ENCODE measurements around the gene COX6B2.

Gene COX6B2

DNA sequence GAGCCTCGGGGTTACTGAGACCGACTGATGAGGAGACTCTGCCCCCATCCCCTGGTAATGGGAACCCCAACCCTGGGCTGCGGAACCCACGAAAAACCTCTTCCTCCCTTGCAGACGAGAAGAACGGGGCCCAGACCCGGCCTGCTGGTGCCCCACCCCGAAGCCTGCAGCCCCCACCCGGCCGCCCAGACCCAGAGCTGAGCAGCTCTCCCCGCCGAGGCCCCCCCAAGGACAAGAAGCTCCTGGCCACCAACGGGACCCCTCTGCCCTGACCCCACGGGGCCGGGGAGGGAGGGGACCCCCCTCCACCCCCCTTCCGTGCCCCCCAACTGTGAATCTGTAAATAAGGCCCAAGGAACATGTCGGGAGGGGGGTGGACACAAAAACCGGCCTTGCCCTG is 42.7 kb downstream of the COX6B2 start:
- no peak for DNase-seq

DNA sequence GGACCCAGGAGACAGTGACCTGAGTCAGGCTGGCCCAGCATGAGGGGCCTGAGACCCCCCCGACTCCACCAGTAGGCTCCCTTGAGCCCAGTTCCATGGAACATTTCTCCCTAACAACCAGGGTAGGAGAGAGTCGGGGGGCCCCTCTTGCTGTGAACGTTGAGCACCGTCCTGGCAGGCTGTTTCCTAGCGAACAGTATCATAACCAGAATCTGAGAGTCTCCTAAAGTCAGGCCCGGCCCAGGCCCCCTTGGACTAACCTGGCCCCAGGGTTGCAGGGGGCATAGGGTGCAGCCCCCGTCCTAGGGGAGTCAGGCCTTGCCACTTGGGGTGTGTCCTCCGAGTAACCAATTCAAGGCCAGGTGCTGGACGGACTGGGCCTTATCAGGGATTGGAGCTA is 43.1 kb downstream of the COX6B2 start:
- no peak for DNase-seq

GRCh38 chr19:55310498-55310897 is 44.0 kb downstream of the COX6B2 start:
- no peak for DNase-seq

DNA sequence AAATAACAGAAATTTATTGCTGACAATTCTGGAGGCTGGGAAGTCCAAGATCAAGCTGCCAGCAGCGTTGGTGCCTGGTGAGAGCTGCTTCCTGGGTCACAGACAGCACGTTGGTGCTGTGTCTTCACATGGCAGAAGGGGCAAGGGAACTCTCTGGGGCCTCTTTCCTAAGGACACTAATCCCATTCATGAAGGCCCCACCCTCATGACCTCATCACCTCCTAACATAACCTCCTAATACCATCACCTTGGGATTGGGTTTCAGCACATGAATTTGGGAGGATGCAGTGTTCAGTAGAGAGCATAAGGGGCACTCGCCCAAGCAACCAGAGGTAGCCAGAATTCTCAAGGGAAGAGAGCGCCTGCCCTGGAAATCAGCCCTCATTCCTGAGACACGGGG is 45.1 kb downstream of the COX6B2 start:
- no peak for DNase-seq

DNA sequence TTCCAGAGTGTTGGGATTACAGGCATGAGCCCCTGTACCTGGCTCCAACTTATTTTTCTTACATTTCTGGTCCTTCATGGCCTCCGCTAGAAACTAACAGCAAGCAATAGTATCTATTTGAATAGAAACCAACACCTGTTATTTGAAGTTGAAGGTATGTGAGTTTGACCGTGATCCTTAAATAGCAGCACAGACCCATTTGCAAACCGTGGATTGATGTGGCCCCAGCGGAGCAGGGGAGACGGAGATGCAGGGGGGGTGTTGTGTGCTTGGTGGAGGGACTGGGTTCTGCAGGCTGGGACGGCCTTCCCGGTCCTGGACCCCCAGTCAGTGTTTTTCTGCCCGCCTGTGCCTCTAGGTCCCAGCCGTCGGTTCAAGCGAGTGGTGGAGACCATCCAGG is 46.2 kb downstream of the COX6B2 start:
- no peak for DNase-seq

- DNase-seq: no peak
Measured at GRCh38 chr19:55306712-55307111, 47.8 kb downstream of the COX6B2 start.

DNA sequence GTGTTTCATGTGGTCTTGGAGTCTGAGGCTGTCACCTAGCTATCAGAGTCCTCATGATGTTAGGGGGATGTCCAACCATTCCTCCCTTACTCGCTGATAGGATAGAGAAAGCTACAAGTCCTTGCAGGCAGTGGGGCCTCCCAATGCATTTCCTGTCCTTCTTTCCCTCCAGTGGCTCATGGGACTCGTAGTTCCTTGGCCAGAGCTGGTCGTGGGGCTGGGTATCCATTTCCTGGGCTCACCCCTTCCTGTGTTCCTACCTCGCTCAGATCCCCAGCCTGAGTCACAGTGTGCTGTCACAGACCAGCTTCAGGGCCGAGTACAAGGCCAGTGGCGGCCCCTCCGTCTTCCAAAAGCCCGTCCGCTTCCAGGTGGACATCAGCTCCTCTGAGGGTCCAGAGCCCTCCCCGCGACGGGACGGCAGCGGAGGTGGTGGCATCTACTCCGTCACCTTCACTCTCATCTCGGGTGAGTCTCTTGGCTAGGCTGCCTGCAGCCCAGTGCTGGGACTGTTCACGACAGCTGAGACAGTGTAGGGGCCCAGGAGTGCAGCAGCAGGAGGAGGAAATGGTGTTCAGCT is 48.4 kb downstream of the COX6B2 start:
- no peak for DNase-seq

GRCh38 chr19:55305491-55305890 is 49.0 kb downstream of the COX6B2 start:
- DNase-seq: peak; percentile 38

DNA sequence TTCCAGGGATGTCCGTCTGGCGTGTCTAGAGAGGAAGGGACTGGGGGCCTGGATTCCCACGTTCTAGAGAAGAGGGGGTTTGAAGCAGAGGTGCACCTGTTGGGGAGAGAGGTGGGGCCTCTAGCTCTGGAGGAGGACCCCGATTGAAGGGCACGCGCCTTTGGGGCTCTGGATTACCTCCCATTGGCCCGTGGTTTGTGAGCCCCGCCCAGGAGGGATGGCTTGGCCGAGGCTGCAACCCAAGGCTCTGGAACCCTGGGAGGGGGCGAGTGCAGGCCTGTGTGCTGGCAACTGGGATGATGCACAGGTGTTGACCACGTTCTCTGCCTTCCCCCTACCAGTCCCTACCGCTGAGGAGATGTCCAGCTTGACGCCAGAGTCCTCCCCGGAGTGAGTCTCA is 49.5 kb downstream of the COX6B2 start:
- DNase-seq: no peak

- DNase-seq: no peak
Measured at GRCh38 chr19:55304279-55304978, 50.1 kb downstream of the COX6B2 start.

- no peak for DNase-seq
Measured at GRCh38 chr19:55303477-55303876, 51.0 kb downstream of the COX6B2 start.

DNA sequence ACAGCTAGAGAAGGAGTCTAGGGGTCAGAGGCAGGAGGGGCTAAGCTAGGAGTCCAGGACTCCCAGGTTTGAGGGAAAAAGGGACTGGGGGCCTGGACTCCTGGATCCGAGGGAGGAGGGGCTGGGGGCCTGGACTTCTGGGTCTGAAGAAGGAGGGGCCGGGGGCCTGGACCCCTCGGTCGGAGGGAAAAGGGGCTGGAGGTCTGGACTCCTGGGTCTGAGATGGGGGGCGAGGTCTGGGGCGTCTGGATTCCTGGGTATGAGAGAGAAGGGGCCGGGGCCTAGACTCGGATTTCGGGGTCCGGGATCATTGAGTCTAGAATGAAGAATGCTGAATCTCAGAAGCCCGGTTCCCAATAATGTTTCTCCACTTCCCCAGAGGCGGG is 52.2 kb downstream of the COX6B2 start:
- DNase-seq: no peak

- DNase-seq: peak; percentile 91
Measured at GRCh38 chr19:55301459-55302317, 52.8 kb downstream of the COX6B2 start.

DNA sequence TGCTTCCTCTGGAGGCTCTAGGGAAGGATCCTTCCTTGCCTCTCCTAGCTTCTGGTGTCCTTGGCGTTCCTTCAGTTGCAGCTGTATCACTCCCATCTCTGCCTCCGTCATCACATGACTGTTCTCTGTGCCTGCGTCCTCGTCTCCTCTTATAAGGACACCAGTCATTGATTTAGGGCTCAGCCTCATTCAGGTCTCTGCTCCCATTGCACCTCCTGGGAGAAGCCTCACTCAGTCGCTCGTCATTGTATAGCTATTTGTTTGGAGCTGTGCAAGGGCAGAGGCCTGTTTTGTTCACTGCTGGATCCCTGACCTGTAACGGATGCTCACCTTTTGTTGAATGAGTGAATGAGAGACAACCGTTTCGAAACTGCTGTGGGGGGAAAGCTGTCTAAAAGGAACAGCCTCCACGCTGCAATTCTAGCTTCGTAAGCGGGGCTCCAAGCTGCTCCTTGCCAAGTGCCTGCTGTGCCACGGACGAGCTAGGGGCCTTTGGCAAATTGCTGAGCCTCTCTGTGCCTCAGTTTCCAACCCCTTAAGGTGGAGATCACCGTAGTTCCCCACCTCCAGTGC is 53.5 kb downstream of the COX6B2 start:
- no peak for DNase-seq

- DNase-seq: no peak
Measured at GRCh38 chr19:55299991-55300390, 54.5 kb downstream of the COX6B2 start.
